B cell (primary cell): ENCODE measurements around the gene OCSTAMP. TPM values are rescaled to one million over a fixed set of nuclear protein-coding genes. Genes with fewer than 3 reads are reported as not detected.

Experiments
- ATAC-seq: fragments of 200-7000 bp; cut with Tn5 transposase; one replicate; pipeline ENCODE4 v1.10.0; 2021; ENCODE audit warnings: low read depth, mild to moderate bottlenecking, moderate number of reproducible peaks, moderate library complexity
- CTCF ChIA-PET: fragments of 350-600 bp; sonication (Branson Sonifier 250); formaldehyde crosslinking; loops from one replicate; lab custom pipeline; 2021; ENCODE audit warnings: antibody characterized with exemption, inconsistent platforms; lab: Charles Lee
- POLR2A ChIA-PET: fragments of 350-600 bp; sonication (Branson Sonifier 250); formaldehyde crosslinking; loops from one replicate; lab custom pipeline; 2021; ENCODE audit warnings: antibody characterized with exemption; lab: Charles Lee
- DNase-seq: peaks from one replicate; pipeline ENCODE4 v3.0.0; 2013
- H2AFZ ChIP-seq: 2 replicates; pipeline ENCODE4 v1.6.1; 2012; ENCODE audit warnings: mild to moderate bottlenecking, low read depth, low read length; ENCODE audit not compliant: insufficient read depth, poor library complexity, severe bottlenecking
- H3K27ac ChIP-seq, 2 donors: 1 replicate in 1 of 2; 2 replicates in 1 of 2; pipeline ENCODE4 v1.5.1; 2012 to 2013; ENCODE audit warnings: low read length in 2 of 2, mild to moderate bottlenecking in 2 of 2, moderate library complexity in 1 of 2
- H3K27me3 ChIP-seq, 4 experiments: fragments of 200-600 bp in 1 of 4; sonication (generic) in 1 of 4; replicated peaks in 1 of 4; 1 replicate in 2 of 4; 2 replicates in 2 of 4; pipeline versions ENCODE4 v1.6.1 to v1.7.0; 2013 to 2016; ENCODE audit warnings: low read length in 3 of 4, mild to moderate bottlenecking in 2 of 4, mixed read lengths in 1 of 4, moderate library complexity in 1 of 4; ENCODE audit not compliant: insufficient read depth in 4 of 4, control insufficient read depth in 3 of 4; ENCODE audit errors: control extremely low read depth in 1 of 4
- H3K36me3 ChIP-seq, 2 experiments: replicated peaks in 1 of 2; 1 replicate in 1 of 2; 2 replicates in 1 of 2; pipeline versions ENCODE4 v1.6.1 to v1.7.1; 2013; ENCODE audit warnings: low read length in 1 of 2; ENCODE audit not compliant: insufficient read depth in 2 of 2, control insufficient read depth in 1 of 2; ENCODE audit errors: control extremely low read depth in 1 of 2, extremely low read depth in 1 of 2
- H3K4me1 ChIP-seq, 2 donors: fragments of 200-600 bp in 1 of 2; sonication (generic) in 1 of 2; 1 replicate in 1 of 2; 2 replicates in 1 of 2; pipeline versions ENCODE4 v1.5.1 to v1.6.1; 2013 to 2017; ENCODE audit warnings: low read length in 2 of 2; ENCODE audit not compliant: control insufficient read depth in 2 of 2, insufficient read depth in 2 of 2
- H3K4me2 ChIP-seq: replicated peaks from 2 replicates; pipeline ENCODE3; 2012; ENCODE audit warnings: mild to moderate bottlenecking, low read depth, low read length; ENCODE audit not compliant: poor library complexity, severe bottlenecking
- H3K4me3 ChIP-seq, 5 experiments: fragments of 200-600 bp in 1 of 5; sonication (generic) in 1 of 5; 1 replicate in 3 of 5; 2 replicates in 2 of 5; pipeline versions ENCODE4 v1.5.1 to v1.7.0; 2011 to 2016; ENCODE audit warnings: low read length in 4 of 5, mild to moderate bottlenecking in 4 of 5, low read depth in 2 of 5, control low read depth in 1 of 5, moderate library complexity in 1 of 5; ENCODE audit not compliant: insufficient read depth in 1 of 5; ENCODE audit errors: control extremely low read depth in 1 of 5, extremely low read depth in 1 of 5
- H3K79me2 ChIP-seq: fragments of 200-600 bp; sonication (generic); one replicate; pipeline ENCODE4 v1.6.0; 2016; ENCODE audit warnings: low read length; ENCODE audit not compliant: control insufficient read depth, insufficient read depth
- H3K9ac ChIP-seq: fragments of 200-600 bp; sonication (generic); 2 replicates; pipeline ENCODE4 v1.6.1; 2017; ENCODE audit warnings: mild to moderate bottlenecking, low read length, moderate library complexity
- H3K9me3 ChIP-seq, 3 donors: one replicate each; pipeline versions ENCODE4 v1.6.1 to v1.7.1; 2013; ENCODE audit warnings: low read length in 2 of 3; ENCODE audit not compliant: control insufficient read depth in 2 of 3, insufficient read depth in 1 of 3; ENCODE audit errors: control extremely low read depth in 1 of 3
- H4K20me1 ChIP-seq: 2 replicates; pipeline ENCODE4 v1.6.0; 2012; ENCODE audit warnings: mild to moderate bottlenecking, low read length; ENCODE audit not compliant: insufficient read depth, control insufficient read depth, poor library complexity, severe bottlenecking
- H3K27ac Mint-ChIP-seq: one replicate; pipeline ENCODE4 v1.8.0; 2021; ENCODE audit warnings: mixed read lengths
- H3K27me3 Mint-ChIP-seq: one replicate; pipeline ENCODE4 v1.8.0; 2021; ENCODE audit warnings: mixed read lengths
- H3K4me1 Mint-ChIP-seq: one replicate; pipeline ENCODE4 v1.8.0; 2021; ENCODE audit warnings: mixed read lengths
- H3K4me3 Mint-ChIP-seq: one replicate; pipeline ENCODE4 v1.8.0; 2021; ENCODE audit warnings: mixed read lengths
- H3K9me3 Mint-ChIP-seq: one replicate; pipeline ENCODE4 v1.8.0; 2022; ENCODE audit warnings: mixed read lengths; ENCODE audit not compliant: insufficient read depth
- EZH2 ChIP-seq: IDR thresholded peaks from 2 replicates; pipeline ENCODE4 v1.6.1; 2012; ENCODE audit warnings: borderline replicate concordance, low read depth, mild to moderate bottlenecking, moderate library complexity, low read length; ENCODE audit not compliant: insufficient read depth, poor library complexity, severe bottlenecking
- WGBS: methylation state at CpG from one replicate; pipeline ENCODE4 v1.1.5; 2013; ENCODE audit warnings: missing lambda C conversion rate; ENCODE audit not compliant: insufficient coverage; 5-methylcytosine and 5-hydroxymethylcytosine counted together
- intact Hi-C: fragments of 100-400 bp; cut with micrococcal nuclease; formaldehyde crosslinking; loops from one replicate; pipeline ENCODE4 v1.10.0; 2022
- polyA plus RNA-seq: library from polyadenylated mRNA; depleted of rRNA; stranded (reverse); fragments of >200 nt; gene quantifications from 2 replicates; pipeline ENCODE4 v1.2.3, GENCODE V29; 2012
- total RNA-seq, 2 donors: library from RNA; stranded (reverse); fragments of 120-200 nt in 1 of 2; gene quantifications; 1 replicate in 1 of 2; 2 replicates in 1 of 2; pipeline versions ENCODE4 v1.2.3 to v1.2.4, GENCODE V29; 2013 to 2022
- TF ChIP-seq, protein P1 (sequence below): fragments of 200-600 bp; IDR thresholded peaks from one replicate; pipeline ENCODE4 v1.8.0; 2022; ENCODE audit warnings: antibody characterized with exemption, mild to moderate bottlenecking

The OCSTAMP gene
- total and polyA plus RNA-seq, 2 donors (not counting 1 experiment from before 2014, with no cell fraction given), result not detected

DNA sequence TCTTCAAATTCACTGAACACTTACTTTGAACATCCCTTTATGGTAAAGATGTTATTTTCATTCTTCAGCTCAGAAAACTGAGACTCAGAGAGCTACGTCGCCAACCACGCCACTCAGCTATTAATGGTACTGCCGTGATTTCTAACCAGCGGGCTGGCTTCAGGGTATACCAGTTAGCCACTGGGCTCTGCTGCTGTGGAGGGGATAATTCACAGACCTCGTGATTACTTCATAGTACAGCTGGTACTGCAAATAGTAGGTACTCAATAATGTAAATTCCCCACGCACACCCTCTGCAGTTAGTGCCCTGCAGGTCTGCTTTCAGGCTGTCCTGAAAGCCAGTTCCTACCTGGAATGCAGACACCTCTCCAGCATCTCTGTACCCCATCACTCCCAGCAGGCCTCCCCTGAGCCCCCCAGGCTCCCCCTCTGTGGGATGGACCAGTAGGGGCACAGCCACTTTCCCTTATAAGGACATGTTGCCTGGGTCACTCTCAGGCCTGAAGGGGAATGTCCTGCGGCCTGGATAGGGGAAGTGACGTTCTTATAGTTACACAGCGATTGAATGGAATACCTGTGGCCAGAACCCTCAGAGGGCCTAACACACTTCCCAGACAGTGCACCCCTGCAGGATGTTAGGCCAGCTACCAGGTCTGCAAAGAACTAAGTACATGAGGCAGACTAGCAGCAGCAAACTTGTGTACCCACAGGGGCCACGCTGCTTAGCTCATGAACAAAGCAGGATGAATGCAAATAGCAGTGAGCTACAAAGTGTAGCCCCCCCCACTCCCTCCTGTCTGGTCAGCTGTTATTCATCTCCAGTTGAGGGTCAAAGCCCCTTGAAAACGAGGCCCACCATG is 1.3 kb upstream of the OCSTAMP start:
- Histone ChIP-seq H3K4me3 (no peak overlapping the region), H3K9ac (no peak overlapping the region), H3K4me1 (peaks cover 53 to 61% of the 10 kb centered on the region in 2 donors), H3K27ac (no peak overlapping the region), H4K20me1 (no peaks in the 10 kb centered on the region), H2AFZ (no peak overlapping the region), H3K4me2 (peak overlapping the region; percentile 79), H3K9me3 (no peaks in the 10 kb centered on the region), H3K27me3 (no peaks in the 10 kb centered on the region), H3K79me2 (no peaks in the 10 kb centered on the region), H3K36me3 (no peaks in the 10 kb centered on the region)
- Mint-ChIP-seq H3K27me3 (no peaks in the 10 kb centered on the region), H3K4me1 (peaks cover 51% of the 10 kb centered on the region), H3K27ac (no peak overlapping the region), H3K4me3 (no peak overlapping the region), H3K9me3 (no peaks in the 10 kb centered on the region)
- no peak for ATAC-seq
- WGBS, result 59% methylated on average over 11 of the region's 12 CpGs
- TF ChIP-seq, protein P1, sequence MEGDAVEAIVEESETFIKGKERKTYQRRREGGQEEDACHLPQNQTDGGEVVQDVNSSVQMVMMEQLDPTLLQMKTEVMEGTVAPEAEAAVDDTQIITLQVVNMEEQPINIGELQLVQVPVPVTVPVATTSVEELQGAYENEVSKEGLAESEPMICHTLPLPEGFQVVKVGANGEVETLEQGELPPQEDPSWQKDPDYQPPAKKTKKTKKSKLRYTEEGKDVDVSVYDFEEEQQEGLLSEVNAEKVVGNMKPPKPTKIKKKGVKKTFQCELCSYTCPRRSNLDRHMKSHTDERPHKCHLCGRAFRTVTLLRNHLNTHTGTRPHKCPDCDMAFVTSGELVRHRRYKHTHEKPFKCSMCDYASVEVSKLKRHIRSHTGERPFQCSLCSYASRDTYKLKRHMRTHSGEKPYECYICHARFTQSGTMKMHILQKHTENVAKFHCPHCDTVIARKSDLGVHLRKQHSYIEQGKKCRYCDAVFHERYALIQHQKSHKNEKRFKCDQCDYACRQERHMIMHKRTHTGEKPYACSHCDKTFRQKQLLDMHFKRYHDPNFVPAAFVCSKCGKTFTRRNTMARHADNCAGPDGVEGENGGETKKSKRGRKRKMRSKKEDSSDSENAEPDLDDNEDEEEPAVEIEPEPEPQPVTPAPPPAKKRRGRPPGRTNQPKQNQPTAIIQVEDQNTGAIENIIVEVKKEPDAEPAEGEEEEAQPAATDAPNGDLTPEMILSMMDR, result no peak
- no peak for TF ChIP-seq EZH2
- CTCF ChIA-PET, result interaction anchor here (1.4 to 3.2 kb wide), 2 partner anchors 10 to 129 kb away, joined by 3 to 13 read pairs; no protein-coding TSS in a partner anchor
- POLR2A ChIA-PET, result no interaction called here
- intact Hi-C loops, result no loop called here
- no peak for DNase-seq
